Transverse colon (tissue), 4 donors: ENCODE data around the gene CDK7.

Source experiments
- EP300 ChIP-seq: sonication (generic); formaldehyde crosslinking; IDR thresholded peaks from one replicate; pipeline ENCODE4 v1.6.1; 2017; ENCODE audit warnings: antibody characterized with exemption, low read depth
- POLR2A ChIP-seq: fragments of 450-650 bp; IDR thresholded peaks from one replicate; pipeline ENCODE4 v1.6.1; 2016; ENCODE audit warnings: antibody characterized with exemption, mild to moderate bottlenecking, moderate library complexity
- POLR2AphosphoS5 ChIP-seq, 3 donors: sonication (generic); formaldehyde crosslinking; IDR thresholded peaks; one replicate each; pipeline ENCODE4 v1.6.1; 2016; ENCODE audit warnings: antibody characterized with exemption in 3 of 3
- TF ChIP-seq, protein P1 (sequence below), 5 experiments: fragments of 200-600 bp in 3 of 5; fragments of 450-650 bp in 2 of 5; sonication (generic) in 3 of 5; IDR thresholded peaks; 1 replicate in 2 of 5; 2 replicates in 3 of 5; pipeline ENCODE4 v1.5.1; 2016 to 2017; ENCODE audit warnings: antibody characterized with exemption in 5 of 5, inconsistent platforms in 3 of 5, mild to moderate bottlenecking in 2 of 5, moderate library complexity in 1 of 5

DNA sequence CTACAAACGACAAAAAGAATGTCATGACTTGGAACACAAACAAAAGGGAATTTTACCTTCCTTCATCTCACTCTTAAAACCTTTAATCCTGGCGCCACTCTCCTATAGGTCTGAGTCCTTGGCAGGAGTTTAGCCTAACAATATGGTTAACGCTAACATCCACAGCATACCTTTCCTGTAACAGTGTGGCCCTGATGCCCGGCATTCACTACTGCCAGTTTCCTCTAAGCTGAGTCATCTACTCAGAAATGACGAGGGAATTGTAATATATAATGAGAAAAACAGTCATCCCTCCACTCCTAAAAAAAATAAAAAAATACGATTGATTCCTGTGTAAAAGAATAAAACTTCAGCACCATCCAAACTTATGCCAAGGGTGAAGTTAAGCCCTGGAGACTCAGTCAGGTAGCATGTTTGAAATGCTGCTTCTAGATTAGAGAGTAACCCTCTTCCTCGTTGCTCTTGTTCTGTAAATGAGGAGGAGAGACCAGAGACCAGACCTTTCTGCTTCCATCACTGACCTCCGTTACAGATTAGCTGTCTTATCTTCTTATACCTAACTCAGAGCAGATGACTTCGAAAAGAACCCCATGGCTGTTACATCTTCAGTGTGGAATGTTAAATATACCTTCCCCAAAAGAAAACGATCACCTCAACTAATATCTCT lies 60.5 kb downstream of the CDK7 start:
- TF ChIP-seq POLR2AphosphoS5 (IDR thresholded peaks at IDR 0.05) (no peak), POLR2A (no peak), EP300 (no peak)
- TF ChIP-seq, protein P1, sequence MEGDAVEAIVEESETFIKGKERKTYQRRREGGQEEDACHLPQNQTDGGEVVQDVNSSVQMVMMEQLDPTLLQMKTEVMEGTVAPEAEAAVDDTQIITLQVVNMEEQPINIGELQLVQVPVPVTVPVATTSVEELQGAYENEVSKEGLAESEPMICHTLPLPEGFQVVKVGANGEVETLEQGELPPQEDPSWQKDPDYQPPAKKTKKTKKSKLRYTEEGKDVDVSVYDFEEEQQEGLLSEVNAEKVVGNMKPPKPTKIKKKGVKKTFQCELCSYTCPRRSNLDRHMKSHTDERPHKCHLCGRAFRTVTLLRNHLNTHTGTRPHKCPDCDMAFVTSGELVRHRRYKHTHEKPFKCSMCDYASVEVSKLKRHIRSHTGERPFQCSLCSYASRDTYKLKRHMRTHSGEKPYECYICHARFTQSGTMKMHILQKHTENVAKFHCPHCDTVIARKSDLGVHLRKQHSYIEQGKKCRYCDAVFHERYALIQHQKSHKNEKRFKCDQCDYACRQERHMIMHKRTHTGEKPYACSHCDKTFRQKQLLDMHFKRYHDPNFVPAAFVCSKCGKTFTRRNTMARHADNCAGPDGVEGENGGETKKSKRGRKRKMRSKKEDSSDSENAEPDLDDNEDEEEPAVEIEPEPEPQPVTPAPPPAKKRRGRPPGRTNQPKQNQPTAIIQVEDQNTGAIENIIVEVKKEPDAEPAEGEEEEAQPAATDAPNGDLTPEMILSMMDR (IDR thresholded peaks at IDR 0.05) = no peak
